GM19328 (cell line): ENCODE measurements around the gene FAM117B.
"Not testable (repeated sequence)": the region's sequence is repeated elsewhere in the genome, so short reads cannot be mapped to it uniquely, and the experiment has no call there.

Experiments
- ATAC-seq: cut with Tn5 transposase; IDR thresholded peaks from one replicate; pipeline ENCODE4 v1.9.1; 2021; ENCODE audit warnings: mild to moderate bottlenecking, moderate library complexity; ENCODE audit not compliant: unreplicated experiment

Gene FAM117B

DNA sequence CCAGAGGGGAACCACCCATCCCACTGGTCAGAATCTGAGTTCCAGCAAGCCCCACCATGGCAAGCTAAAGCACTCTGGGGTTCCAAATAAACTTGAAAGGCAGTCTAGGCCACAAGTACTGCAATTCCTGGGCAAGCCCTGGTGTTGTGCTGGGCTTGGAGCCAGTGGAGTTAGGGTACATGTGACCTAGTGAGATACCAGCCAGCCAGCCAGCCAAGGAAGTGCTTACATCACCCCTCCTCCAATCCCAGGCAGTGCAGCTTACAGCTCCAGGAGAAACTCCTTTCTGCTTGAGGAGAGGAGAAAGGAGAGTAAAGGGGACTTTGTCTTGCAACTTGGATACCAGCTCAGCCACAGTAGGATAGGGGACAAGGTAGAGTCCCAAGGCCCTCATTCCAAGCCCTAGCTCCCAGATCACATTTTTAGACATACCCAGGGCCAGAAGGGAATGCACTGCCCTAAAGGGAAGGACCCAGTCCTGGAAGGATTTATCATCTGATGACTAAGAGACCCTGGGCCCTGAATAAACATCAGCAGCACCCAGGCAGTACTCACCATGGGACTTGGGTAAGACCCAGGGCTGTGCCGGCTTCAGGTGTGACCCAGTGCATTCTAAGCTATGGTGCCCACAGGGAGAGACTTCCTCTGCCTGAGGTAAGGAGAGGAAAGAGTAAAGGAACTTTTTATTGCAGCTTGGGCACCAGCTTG, 172.8 kb downstream of the FAM117B start:
- ATAC-seq = not testable (repeated sequence)

DNA sequence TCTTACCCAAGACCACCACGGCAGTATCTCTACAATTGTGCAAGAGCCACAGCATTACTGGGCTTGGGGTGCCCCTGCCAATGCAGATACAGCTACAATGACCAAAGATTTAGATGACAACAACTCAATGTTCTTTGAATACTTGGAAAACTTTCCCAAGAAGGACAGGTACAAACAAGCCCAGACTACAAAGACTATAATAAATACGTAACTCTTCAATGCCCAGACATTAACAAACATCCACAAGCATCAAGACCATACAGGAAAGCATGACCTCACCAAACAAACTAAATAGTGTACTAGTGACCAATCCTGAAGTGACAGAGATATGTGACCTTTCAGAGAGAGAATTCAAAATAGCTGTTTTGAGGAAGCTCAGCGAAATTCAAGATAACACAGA, 174.0 kb downstream of the FAM117B start:
- ATAC-seq = no peak

- no peak for ATAC-seq
These were observed 178.6 kb downstream of the FAM117B start for GRCh38 chr2:202813387-202813786.

GRCh38 chr2:202814226-202814625, 179.5 kb downstream of the FAM117B start:
- ATAC-seq = no peak

DNA sequence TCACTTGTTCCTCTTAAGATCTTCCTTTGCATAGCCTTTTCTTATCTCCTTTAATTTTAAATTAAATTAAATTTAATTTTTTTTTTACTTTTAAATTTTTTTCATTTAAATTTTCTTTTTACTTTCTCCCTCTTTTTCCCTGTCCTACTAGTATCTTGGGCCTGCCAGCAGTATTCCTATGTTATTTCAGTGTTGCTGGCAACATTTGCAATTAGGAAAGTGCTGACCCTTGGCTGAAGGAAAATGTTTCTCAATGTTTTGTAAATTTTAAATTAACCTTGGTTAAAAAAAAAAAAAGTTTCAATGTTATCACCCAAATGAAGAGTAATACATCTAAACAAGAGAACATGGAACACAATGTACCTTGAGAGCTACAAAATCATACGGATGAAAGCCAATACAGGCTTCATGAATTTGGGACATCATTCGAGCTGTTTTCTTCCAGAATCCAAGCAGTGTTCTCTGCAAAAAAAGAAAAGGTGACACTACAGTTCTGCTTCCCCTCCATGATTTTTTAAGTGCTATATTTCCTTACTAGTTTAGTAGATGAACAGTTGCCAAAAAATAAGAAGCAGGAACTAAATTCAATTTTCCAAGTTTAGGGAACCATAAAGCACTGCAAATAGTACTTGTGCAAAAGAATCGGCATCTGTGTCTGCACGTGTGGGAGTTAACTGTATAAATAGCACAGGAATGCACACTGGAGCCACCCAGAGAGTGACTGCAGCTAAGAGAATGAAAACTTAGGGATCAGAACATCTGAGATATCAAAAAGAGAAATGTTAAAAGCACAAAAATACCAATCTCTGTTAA, 181.0 kb downstream of the FAM117B start:
- no peak for ATAC-seq

DNA sequence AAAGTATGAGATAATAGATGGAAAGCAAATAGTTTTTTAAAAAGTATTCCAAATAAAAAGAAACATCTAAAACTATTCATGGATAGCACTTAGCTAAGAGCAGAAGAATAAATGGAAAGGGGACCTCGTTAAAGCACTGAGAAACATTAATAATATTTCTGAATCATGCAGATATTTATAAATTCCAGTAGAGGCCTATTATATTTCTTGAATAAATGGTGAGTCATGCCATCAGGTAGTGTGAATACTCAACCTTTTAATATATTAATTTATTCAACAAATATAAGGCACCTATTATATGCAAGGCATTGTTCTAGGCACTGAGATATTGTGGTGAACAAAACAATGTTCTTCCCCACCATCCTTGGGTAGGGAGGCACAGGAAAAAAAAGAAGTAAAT, 183.0 kb downstream of the FAM117B start:
- ATAC-seq = no peak

- ATAC-seq = no peak
These were observed 183.6 kb downstream of the FAM117B start for GRCh38 chr2:202818321-202818720.
